ENCODE data around the gene SOX12. TPM values are rescaled to one million over a fixed set of nuclear protein-coding genes. Genes with fewer than 3 reads are reported as not detected.

The SOX12 gene
- 1 to 10 TPM; 5.5 to 5.8 TPM for total RNA-seq

DNA sequence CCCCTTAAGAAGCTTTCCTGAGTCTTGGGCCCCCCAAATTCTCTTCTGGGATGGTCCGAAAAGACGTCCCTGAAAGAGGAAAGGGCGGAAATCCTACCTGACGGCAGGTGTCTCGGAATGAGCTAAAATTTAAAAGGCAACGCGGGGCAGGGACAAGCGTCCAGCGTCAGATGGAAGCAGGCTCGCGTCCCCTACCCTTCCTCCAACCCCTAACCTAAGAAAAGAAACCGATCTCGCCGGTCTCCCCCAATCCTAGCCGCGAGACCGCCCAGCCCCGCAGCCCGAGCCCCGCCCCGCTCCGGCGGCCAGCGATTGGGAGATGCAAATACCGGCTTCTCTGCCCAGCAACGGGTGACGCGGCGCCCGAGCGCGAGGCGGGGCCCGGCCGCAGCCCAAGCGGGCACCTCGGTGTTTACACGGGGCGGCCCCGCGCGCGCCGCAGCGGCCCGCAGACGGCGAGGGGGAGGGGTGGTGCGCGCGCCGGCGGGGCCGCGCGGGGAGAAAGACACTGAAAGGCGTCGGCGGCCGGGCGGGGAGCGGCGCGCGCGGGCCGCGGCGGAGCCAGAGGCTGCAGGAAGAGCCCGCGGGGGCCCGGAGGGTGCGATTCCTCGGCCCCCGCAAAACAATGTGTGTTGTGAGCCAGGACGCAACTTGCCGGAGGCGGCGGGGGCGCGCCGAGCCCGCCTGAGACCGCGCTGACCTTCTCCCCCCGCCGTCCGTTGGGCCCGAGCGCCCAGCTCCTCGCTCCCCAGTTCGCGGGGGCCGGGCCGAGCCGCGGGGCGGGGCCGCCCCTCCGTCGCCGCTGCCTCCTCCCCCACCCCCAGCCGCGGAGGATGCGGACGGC lies at the start of gene SOX12:
Gene SOX12 (plus strand): TSS at position 508 of the 844 bp plus-strand sequence. CDS start 373 bp downstream, outside the sequence.
- POLR2A ChIA-PET = interaction anchor here (1.0 to 3.4 kb wide), 4 partner anchors 12 to 82 kb away, joined by 3 to 49 read pairs (median 4); partner anchors contain the start of gene ZCCHC3
- ATAC-seq = peak; percentile 79
- Mint-ChIP-seq H3K27ac (peak within 1 kb of the TSS; percentile 90), H3K27me3 (ENCODE audit: low read depth) (no peaks in the 10 kb centered on the region), H3K36me3 (ENCODE audit: low read depth) (peaks cover 2% of the 10 kb centered on the region), H3K9me3 (ENCODE audit: insufficient read depth) (no peaks in the 10 kb centered on the region), H3K4me3 (peak within 1 kb of the TSS; percentile 87), H3K4me1 (ENCODE audit: low read depth) (peaks cover 48% of the 10 kb centered on the region)
- CTCF ChIA-PET = interaction anchor here (0.6 to 4.9 kb wide), 10 partner anchors 13 to 147 kb away, joined by 3 to 32 read pairs (median 4); no protein-coding TSS in a partner anchor
- DNase-seq = peak; percentile 97

DNA sequence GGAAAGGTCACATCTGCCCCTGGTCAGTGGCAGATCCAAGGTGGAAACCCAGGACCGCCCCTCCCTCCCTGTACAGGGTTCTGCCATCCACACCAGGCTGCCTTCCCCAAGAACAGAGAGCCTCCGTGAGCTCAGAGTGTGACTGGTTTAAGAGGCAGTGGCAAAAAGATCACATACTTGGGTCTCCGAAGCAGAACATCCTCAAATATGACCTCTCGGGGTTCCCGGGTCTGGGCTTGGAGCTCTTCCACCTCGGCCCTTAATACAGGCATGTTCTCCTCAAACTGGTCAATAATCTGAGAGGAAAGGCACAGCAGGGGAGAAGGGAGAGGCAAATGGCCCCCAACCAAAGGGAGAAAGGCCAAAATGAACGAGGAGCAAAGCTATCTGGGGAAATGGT lies 49.6 kb upstream of the SOX12 start:
- Mint-ChIP-seq H3K4me3 (no peak overlapping the region), H3K36me3 (ENCODE audit: low read depth) (peaks cover 2% of the 10 kb centered on the region), H3K9me3 (ENCODE audit: insufficient read depth) (no peaks in the 10 kb centered on the region), H3K27ac (no peak overlapping the region), H3K27me3 (ENCODE audit: low read depth) (no peaks in the 10 kb centered on the region), H3K4me1 (ENCODE audit: low read depth) (no peaks in the 10 kb centered on the region)
- ChIA-PET CTCF (no interaction called here), POLR2A (no interaction called here)
- DNase-seq (no peak), ATAC-seq (no peak)

DNA sequence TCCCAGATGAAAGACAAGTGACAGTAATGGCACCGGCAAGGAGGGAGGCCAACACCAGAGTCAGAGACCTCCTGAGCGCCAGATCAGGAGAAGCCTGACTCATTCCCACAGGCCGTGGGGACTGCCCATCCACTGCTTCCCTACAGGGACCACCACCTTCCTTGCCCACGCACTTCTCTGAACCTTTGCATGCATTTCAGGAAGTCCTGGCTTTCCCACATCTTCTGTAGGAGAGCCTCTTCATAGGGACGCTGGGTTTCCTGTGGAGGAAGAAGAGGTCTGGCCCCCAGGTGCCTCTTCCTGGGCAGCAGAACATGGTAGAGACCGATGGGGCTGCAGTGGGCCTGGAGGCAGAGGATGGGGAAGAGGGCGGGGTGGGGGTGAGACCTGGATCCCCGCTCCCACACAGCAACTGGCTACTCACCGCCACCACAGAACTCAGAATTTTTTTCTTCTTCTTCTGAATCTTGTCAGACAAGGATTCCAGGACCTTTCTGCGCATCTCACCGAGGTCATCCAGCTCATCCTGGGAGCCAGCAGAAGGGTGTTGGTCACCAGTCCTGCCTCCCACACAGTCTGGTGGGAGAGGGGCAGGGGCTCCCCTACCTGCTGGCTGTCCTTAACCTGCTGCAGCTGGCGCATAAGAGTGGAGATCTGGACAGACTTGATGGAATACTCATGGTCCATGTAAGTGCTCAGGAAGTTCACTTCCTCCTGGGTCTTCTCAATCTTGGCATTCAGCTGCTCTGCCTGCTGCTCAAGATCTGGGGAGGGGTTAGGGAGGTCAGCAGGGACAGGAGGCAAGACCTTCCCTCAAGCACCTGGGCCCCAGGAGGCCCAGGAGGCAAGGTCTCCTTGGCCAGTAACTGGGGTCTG lies 48.5 kb upstream of the SOX12 start:
- Mint-ChIP-seq H3K4me1 (ENCODE audit: low read depth) (no peaks in the 10 kb centered on the region), H3K36me3 (ENCODE audit: low read depth) (peaks cover 2% of the 10 kb centered on the region), H3K9me3 (ENCODE audit: insufficient read depth) (no peaks in the 10 kb centered on the region), H3K27me3 (ENCODE audit: low read depth) (no peaks in the 10 kb centered on the region), H3K4me3 (no peak overlapping the region), H3K27ac (no peak overlapping the region)
- ATAC-seq (no peak), DNase-seq (no peak)
- CTCF ChIA-PET = interaction anchor here (1.0 to 1.4 kb wide), 2 partner anchors 54 to 57 kb away, joined by 4 read pairs; no protein-coding TSS in a partner anchor
- POLR2A ChIA-PET = interaction anchor here (0.6 kb wide), 1 partner anchor 109 kb away, joined by 3 read pairs; no protein-coding TSS in a partner anchor

DNA sequence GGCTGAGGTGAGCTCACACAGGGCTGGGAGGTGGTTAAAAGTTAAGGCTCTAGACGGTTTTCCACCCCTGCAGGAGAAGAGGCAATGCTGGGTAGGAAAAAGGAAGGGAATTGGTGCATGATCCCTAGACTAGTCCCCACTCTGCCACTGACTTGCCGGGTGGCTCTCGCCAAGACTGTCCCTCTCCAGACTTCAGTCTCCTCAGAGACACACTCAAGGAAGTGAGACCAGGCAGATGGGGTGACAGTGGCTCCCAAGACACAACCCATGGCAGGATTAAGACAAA lies 47.9 kb upstream of the SOX12 start:
- ChIA-PET POLR2A (interaction anchor here (0.6 kb wide), 1 partner anchor 109 kb away, joined by 3 read pairs; no protein-coding TSS in a partner anchor), CTCF (interaction anchor here (1.0 to 1.4 kb wide), 2 partner anchors 54 to 56 kb away, joined by 4 read pairs; no protein-coding TSS in a partner anchor)
- peaks cover 2% of the 10 kb centered on the region for H3K36me3 Mint-ChIP-seq (ENCODE audit: low read depth)
- H3K9me3 Mint-ChIP-seq (ENCODE audit: insufficient read depth) = no peaks in the 10 kb centered on the region
- no peak overlapping the region for H3K27ac Mint-ChIP-seq
- no peaks in the 10 kb centered on the region for H3K27me3 Mint-ChIP-seq (ENCODE audit: low read depth)
- H3K4me3 Mint-ChIP-seq = no peak overlapping the region
- no peak for DNase-seq
- ATAC-seq = no peak
- no peaks in the 10 kb centered on the region for H3K4me1 Mint-ChIP-seq (ENCODE audit: low read depth)

DNA sequence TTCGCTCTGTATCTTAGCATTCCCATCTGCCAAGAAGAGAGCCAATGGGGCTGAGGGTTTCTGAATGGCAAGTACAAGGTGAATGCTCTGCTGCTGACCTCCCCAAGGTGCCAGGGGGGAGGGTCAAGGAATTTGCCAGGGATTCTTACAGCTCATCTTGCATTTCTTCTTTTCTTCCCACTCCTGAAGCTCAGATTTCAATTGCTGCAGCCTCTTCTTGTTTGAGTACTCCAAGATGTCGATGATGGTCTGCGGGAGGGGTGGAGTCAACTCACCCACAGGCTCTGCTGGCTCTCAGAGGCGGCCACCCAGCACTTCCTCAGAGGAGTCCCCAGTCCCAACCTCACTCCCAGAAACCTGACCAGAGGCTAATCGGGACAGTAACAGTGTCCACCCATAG lies 47.2 kb upstream of the SOX12 start:
- ChIA-PET CTCF (interaction anchor here (0.6 to 1.4 kb wide), 4 partner anchors 10 to 55 kb away, joined by 3 to 4 read pairs (median 4); no protein-coding TSS in a partner anchor), POLR2A (interaction anchor here (0.6 kb wide), 1 partner anchor 55 kb away, joined by 3 read pairs; no protein-coding TSS in a partner anchor)
- Mint-ChIP-seq H3K27me3 (ENCODE audit: low read depth) (no peaks in the 10 kb centered on the region), H3K9me3 (ENCODE audit: insufficient read depth) (no peaks in the 10 kb centered on the region), H3K36me3 (ENCODE audit: low read depth) (peaks cover 2% of the 10 kb centered on the region), H3K27ac (no peak overlapping the region), H3K4me1 (ENCODE audit: low read depth) (no peaks in the 10 kb centered on the region), H3K4me3 (no peak overlapping the region)
- ATAC-seq (no peak), DNase-seq (no peak)

DNA sequence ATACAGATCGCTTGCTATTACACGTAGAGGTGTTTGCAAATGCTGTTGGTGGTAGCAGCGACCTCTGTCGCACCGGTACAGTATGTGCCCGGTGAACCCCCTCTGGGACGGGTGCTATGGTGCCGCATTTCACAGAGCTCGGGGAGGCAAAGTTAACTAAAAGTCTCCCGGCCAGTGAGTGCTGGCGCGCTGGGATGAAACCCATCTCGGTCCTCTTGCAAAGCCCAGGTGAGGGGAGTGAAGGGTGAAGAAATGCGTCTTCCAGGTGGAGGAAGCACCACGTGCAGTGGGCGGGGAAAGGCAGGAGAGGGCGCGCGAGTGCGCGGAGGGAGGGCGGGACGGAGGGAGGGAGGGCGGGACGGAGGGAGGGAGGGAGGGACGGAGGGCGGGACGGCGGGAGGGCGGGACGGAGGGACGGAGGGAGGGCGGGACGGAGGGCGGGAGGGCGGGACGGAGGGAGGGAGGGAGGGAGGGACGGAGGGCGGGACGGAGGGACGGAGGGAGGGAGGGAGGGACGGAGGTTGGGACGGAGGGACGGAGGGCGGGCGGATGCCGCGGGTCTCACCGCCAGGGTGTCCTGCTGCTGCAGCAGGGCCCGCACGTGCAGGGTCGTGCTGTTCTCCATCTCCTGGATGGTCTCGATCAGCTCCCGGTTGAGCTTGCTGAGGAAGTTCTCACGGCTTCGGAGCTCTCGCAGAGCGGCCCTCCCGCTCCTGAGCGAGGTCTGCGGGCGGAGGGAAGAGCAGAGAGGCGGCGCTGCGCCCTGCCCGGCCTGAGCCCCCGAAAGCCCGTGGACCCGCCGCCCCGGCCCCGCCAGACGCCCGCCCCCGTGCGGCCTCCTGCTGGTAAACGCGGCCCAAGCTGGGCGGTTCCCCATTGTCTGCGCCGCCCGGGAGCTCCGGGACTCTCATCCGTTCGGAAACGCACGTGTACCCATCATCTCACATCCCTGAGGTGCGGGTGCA lies 46.5 kb upstream of the SOX12 start:
- Mint-ChIP-seq H3K9me3 (ENCODE audit: insufficient read depth) (no peaks in the 10 kb centered on the region), H3K4me1 (ENCODE audit: low read depth) (no peaks in the 10 kb centered on the region), H3K27ac (no peak overlapping the region), H3K27me3 (ENCODE audit: low read depth) (no peaks in the 10 kb centered on the region), H3K36me3 (ENCODE audit: low read depth) (peaks cover 2% of the 10 kb centered on the region), H3K4me3 (peak overlapping the region; percentile 34)
- DNase-seq (no peak), ATAC-seq (no peak)
- ChIA-PET POLR2A (no interaction called here), CTCF (interaction anchor here (0.6 to 1.4 kb wide), 4 partner anchors 11 to 55 kb away, joined by 3 to 5 read pairs (median 4); no protein-coding TSS in a partner anchor)

DNA sequence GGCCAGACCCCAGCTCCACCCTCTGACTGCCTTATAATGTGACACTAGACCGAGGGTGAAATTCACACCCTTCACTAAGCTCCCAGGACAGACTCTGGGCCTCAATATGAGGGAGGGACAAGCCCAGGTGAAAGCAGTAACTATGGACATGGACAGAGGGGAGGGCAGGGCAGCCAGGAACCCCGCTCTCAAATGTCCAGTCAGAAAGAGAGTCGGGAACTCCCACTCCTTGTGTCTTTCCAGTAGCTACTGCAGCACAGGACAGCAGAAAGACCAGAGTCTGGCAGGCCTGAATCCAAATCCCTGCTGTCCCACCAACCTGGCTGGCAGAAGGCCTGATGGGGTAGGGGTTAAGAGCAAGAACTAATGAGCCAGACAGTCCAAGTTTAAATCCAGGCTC lies 41.2 kb upstream of the SOX12 start:
- no peaks in the 10 kb centered on the region for H3K27me3 Mint-ChIP-seq (ENCODE audit: low read depth)
- CTCF ChIA-PET = interaction anchor here (0.9 kb wide), 1 partner anchor 46 kb away, joined by 3 read pairs; no protein-coding TSS in a partner anchor

DNA sequence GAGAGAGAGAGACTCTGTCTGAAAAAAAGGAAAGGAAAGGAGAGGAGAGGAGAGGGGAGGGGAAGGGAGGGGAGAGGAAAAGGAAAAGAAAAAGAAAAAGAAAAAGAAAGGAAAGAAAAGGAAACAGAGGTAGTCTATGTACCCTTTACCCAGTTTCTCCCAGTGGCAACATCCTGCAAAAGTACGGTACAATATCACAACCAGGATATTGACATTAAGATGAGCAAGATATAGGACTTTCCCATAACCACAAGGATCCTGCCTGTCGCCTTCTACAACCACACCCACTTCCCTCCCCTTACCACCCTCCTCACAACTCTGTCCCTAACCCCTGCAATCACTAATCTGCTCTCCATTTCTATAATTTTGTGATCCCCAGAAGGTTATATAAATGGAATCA lies 38.8 kb upstream of the SOX12 start:
- no peak overlapping the region for H3K4me3 Mint-ChIP-seq
- no peaks in the 10 kb centered on the region for H3K27me3 Mint-ChIP-seq (ENCODE audit: low read depth)
- H3K27ac Mint-ChIP-seq = no peak overlapping the region
- DNase-seq (no peak), ATAC-seq (no peak)
- H3K9me3 Mint-ChIP-seq (ENCODE audit: insufficient read depth) = no peaks in the 10 kb centered on the region
- H3K4me1 Mint-ChIP-seq (ENCODE audit: low read depth) = peaks cover 13% of the 10 kb centered on the region
- no peaks in the 10 kb centered on the region for H3K36me3 Mint-ChIP-seq (ENCODE audit: low read depth)
- ChIA-PET CTCF (no interaction called here), POLR2A (no interaction called here)

More for the DNA sequence above, 41.2 kb upstream of the SOX12 start:
- DNase-seq (no peak), ATAC-seq (no peak)
- Mint-ChIP-seq H3K4me1 (ENCODE audit: low read depth) (peaks cover 7% of the 10 kb centered on the region), H3K9me3 (ENCODE audit: insufficient read depth) (no peaks in the 10 kb centered on the region), H3K4me3 (no peak overlapping the region), H3K36me3 (ENCODE audit: low read depth) (no peaks in the 10 kb centered on the region), H3K27ac (no peak overlapping the region)
- POLR2A ChIA-PET = no interaction called here

DNA sequence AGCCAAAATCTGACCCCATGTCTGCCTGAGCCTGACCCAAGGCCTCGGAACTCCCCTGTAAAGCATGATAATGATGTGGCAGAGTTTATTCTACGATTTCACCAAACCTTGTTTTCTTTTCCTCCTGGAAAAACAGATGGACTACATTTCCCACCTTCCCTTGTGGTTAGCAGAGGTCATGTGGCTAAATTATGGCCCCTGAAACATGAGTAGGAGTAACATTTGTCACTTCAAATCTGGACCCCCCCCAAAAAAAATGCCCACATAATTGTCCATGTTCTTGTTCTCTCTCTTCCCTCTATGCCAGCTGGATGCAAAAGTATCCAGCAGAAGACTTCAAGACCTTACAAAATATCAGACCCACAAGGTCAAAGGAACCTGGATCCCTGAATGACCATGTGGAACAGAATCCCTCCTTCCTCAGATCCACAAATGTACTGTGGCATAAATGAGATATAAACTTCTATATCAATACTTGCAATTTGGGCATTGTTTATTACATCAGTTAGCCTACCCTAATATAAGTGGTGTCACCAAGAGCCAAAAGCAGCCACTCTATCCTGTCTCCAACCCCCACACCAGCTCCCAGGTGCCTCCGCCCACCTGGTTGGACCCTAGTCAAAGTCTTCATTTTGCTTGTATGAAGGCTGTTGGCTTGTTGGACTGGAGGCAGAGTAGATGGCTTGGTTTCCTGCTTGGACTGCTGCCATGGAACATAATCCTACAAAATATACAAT lies 36.2 kb upstream of the SOX12 start:
- no peak for DNase-seq
- ChIA-PET POLR2A (no interaction called here), CTCF (interaction anchor here (1.2 to 2.0 kb wide), 4 partner anchors 23 to 42 kb away, joined by 3 to 11 read pairs (median 4); partner anchors contain the start of gene SOX12)
- no peak overlapping the region for H3K4me3 Mint-ChIP-seq
- ATAC-seq = no peak
- H3K4me1 Mint-ChIP-seq (ENCODE audit: low read depth) = peaks cover 13% of the 10 kb centered on the region
- no peaks in the 10 kb centered on the region for H3K9me3 Mint-ChIP-seq (ENCODE audit: insufficient read depth)
- no peaks in the 10 kb centered on the region for H3K27me3 Mint-ChIP-seq (ENCODE audit: low read depth)
- H3K36me3 Mint-ChIP-seq (ENCODE audit: low read depth) = no peaks in the 10 kb centered on the region
- H3K27ac Mint-ChIP-seq = no peak overlapping the region

DNA sequence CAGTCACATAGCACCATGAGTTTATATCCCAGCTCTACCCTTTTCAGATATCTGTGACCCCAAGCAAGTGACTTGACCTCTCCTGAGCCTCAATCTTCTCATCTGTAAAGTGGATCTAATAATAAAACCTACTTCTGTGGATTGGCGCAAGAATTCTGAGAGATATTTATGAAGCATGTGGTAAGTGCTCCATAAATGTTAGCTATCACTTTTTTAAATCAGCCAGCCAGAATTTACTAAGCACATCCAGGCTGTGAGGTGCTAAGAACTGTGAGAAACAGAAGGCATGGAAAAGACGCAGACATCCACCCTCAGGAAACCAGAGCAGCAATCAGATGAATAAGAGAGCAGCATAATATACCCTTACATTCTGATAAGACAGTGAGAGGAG lies 35.7 kb upstream of the SOX12 start:
- no peak overlapping the region for H3K27ac Mint-ChIP-seq
- no peaks in the 10 kb centered on the region for H3K9me3 Mint-ChIP-seq (ENCODE audit: insufficient read depth)
- DNase-seq (no peak), ATAC-seq (no peak)
- CTCF ChIA-PET = interaction anchor here (1.2 to 2.0 kb wide), 3 partner anchors 24 to 42 kb away, joined by 4 to 11 read pairs (median 5); partner anchors contain the start of gene SOX12
- peaks cover 14% of the 10 kb centered on the region for H3K4me1 Mint-ChIP-seq (ENCODE audit: low read depth)
- POLR2A ChIA-PET = no interaction called here
- H3K36me3 Mint-ChIP-seq (ENCODE audit: low read depth) = no peaks in the 10 kb centered on the region
- no peaks in the 10 kb centered on the region for H3K27me3 Mint-ChIP-seq (ENCODE audit: low read depth)
- H3K4me3 Mint-ChIP-seq = no peak overlapping the region

Data from activated CD8-positive, alpha-beta T cell treated with anti-CD3 and anti-CD28 coated beads, Interleukin-2, amount 10 ng/mL, durations not matched to agents 7 days and 5 days (primary cell).